ENCODE measurements around the gene FAM50B. TPM values are rescaled to one million over a fixed set of nuclear protein-coding genes. Genes with fewer than 3 reads are reported as not detected.
A peak's percentile ranks its signal among the peaks of the same experiment; 100 is the strongest.

Gene FAM50B
- total and polyA plus RNA-seq, 2 of the 13 experiments (the other 11 are each of a cell fraction or from before 2014, with no cell fraction given), result 0.05 TPM; not detected in 1

GRCh38 chr6:3820563-3820962 is 28.6 kb upstream of the FAM50B start:
- TF ChIP-seq ZNF512B (CRISPR knock-in tag; IDR thresholded peaks at IDR 0.05; ENCODE audit: borderline replicate concordance), result no peak
- no peak for TF ChIP-seq ELF1 (CRISPR knock-in tag; IDR thresholded peaks at IDR 0.05)
- peak; percentile 78 for TF ChIP-seq ZNF652 (CRISPR knock-in tag; IDR thresholded peaks at IDR 0.05; ENCODE audit: borderline replicate concordance, low read depth)
- DNase-seq (ENCODE audit: low spot score) (no peak), FAIRE-seq (no peak), ATAC-seq (no peak)
- Histone ChIP-seq H3K27ac (ENCODE audit: extremely low read length, insufficient read depth, low read length) (no peak overlapping the region), H3K9ac (ENCODE audit: insufficient read depth, low read depth, low read length) (no peak overlapping the region), H3K4me1 (ENCODE audit: insufficient read depth, low read length) (peaks cover 34% of the 10 kb centered on the region), H3K4me3 (replicated peaks in 1 of 3; ENCODE audit: insufficient read depth in 1 of 3, low read depth in 2 of 3, low read length in 3 of 3) (no peak overlapping the region), H3K27me3 (ENCODE audit: control insufficient read depth in 1 of 2, insufficient read depth in 2 of 2, low read length in 2 of 2) (no peaks in the 10 kb centered on the region; a peak in 1 of 5 replicates), H3K4me2 (ENCODE audit: low read depth, low read length) (0 out of 2 replicates have a peak overlapping the region, but pooled peaks have one; percentile 3), H4K20me1 (ENCODE audit: insufficient read depth, low read length) (no peaks in the 10 kb centered on the region), H3K36me3 (replicated peaks in 1 of 2; ENCODE audit: control insufficient read depth in 1 of 2, insufficient read depth in 2 of 2, low read length in 2 of 2) (no peaks in the 10 kb centered on the region), H2AFZ (ENCODE audit: low read length) (no peak overlapping the region), H3K79me2 (ENCODE audit: insufficient read depth, low read length) (no peaks in the 10 kb centered on the region), H3K9me3 (ENCODE audit: low read length) (no peaks in the 10 kb centered on the region)
- intact Hi-C loops (cut with micrococcal nuclease; ENCODE audit: unreplicated experiment) (no loop called here), in situ Hi-C loops (cut with HindIII; ENCODE audit: extremely low pct_ligation_motif_present, low pct_unique_long_range_greater_than_20kb) (no loop called here)
- WGBS (ENCODE audit: low lambda C conversion rate), result 32% methylated on average over 7 of the region's 8 CpGs
- BruUV-seq (replicated peaks), result no TSS peak
- CTCF ChIA-PET (ENCODE audit: low intra/inter-chr PET ratio, low total read pairs), result no interaction called here
- POLR2A ChIA-PET, result interaction anchor here (1.1 kb wide), 1 partner anchor 12 kb away, joined by 5 read pairs; no protein-coding TSS in a partner anchor

- DNase-seq (ENCODE audit: low spot score) (no peak), FAIRE-seq (peak; percentile 4), ATAC-seq (no peak)
- Histone ChIP-seq H3K9me3 (ENCODE audit: low read length) (no peaks in the 10 kb centered on the region), H3K4me3 (replicated peaks in 1 of 3; ENCODE audit: insufficient read depth in 1 of 3, low read depth in 2 of 3, low read length in 3 of 3) (no peak overlapping the region), H3K9ac (ENCODE audit: insufficient read depth, low read depth, low read length) (no peak overlapping the region), H4K20me1 (ENCODE audit: insufficient read depth, low read length) (no peaks in the 10 kb centered on the region), H3K4me2 (ENCODE audit: low read depth, low read length) (no peak overlapping the region), H3K27me3 (ENCODE audit: control insufficient read depth in 1 of 2, insufficient read depth in 2 of 2, low read length in 2 of 2) (no peaks in the 10 kb centered on the region; a peak in 1 of 5 replicates), H2AFZ (ENCODE audit: low read length) (no peak overlapping the region), H3K36me3 (replicated peaks in 1 of 2; ENCODE audit: control insufficient read depth in 1 of 2, insufficient read depth in 2 of 2, low read length in 2 of 2) (no peaks in the 10 kb centered on the region), H3K79me2 (ENCODE audit: insufficient read depth, low read length) (no peaks in the 10 kb centered on the region), H3K4me1 (ENCODE audit: insufficient read depth, low read length) (peaks cover 46% of the 10 kb centered on the region), H3K27ac (ENCODE audit: extremely low read length, insufficient read depth, low read length) (no peak overlapping the region)
- ChIA-PET CTCF (ENCODE audit: low intra/inter-chr PET ratio, low total read pairs) (no interaction called here), POLR2A (no interaction called here)
- in situ Hi-C loops (cut with HindIII; ENCODE audit: extremely low pct_ligation_motif_present, low pct_unique_long_range_greater_than_20kb), result no loop called here
- TF ChIP-seq GPBP1L1 (CRISPR knock-in tag; IDR thresholded peaks at IDR 0.05) (no peak), MYNN (CRISPR knock-in tag; IDR thresholded peaks at IDR 0.05; ENCODE audit: low read depth) (no peak), ZNF547 (CRISPR knock-in tag; IDR thresholded peaks at IDR 0.05) (no peak), ZNF33A (CRISPR knock-in tag; IDR thresholded peaks at IDR 0.05; ENCODE audit: borderline replicate concordance) (no peak), MNT (IDR thresholded peaks at IDR 0.05) (peak; percentile 54)
- 89% methylated on average over 14 of the region's 14 CpGs for WGBS (ENCODE audit: low lambda C conversion rate)
- intact Hi-C loops (cut with micrococcal nuclease; ENCODE audit: unreplicated experiment), result no loop called here
- BruUV-seq (replicated peaks), result no TSS peak
Observed at GRCh38 chr6:3822747-3823445, 26.3 kb upstream of the FAM50B start.

Data from HepG2 (cell line).